A549 (cell line): ENCODE measurements around the gene UCN. TPM values are rescaled to one million over a fixed set of nuclear protein-coding genes. Genes with fewer than 3 reads are reported as not detected.

ENCODE experiments used
- ATAC-seq, 2 experiments: fragments of 200-7000 bp in 1 of 2; fragments of >200 bp in 1 of 2; cut with Nextera tagmentation in 1 of 2; cut with Tn5 transposase in 1 of 2; 3 replicates each; pipeline versions ENCODE4 v1.8.0 to v1.9.1; 2018 to 2020; ENCODE audit warnings: mild to moderate bottlenecking in 1 of 2, moderate library complexity in 1 of 2
- CTCF ChIA-PET: fragments of 300-600 bp; sonication (Branson Sonifier 250); formaldehyde crosslinking; extraction: SDS; loops from one replicate; lab custom pipeline; 2021; ENCODE audit warnings: antibody characterized with exemption, inconsistent platforms; lab: Yijun Ruan, JAX
- POLR2A ChIA-PET: fragments of 350-600 bp; formaldehyde crosslinking; extraction: SDS; loops from one replicate; lab custom pipeline; 2021; ENCODE audit warnings: antibody characterized with exemption, inconsistent platforms; lab: Yijun Ruan, JAX
- DNase-seq, 2 experiments: peaks; one replicate each; pipeline versions ENCODE4 v3.0.0 to v3.0.0-alpha.2; 2011 to 2016; ENCODE audit warnings: low read depth in 1 of 2, low spot score in 1 of 2
- FAIRE-seq: peaks from 2 replicates; lab custom pipeline; 2011; peaks lifted over from hg19 to GRCh38; lab: Jason Lieb, UNC
- H3K27ac ChIP-seq, 2 experiments: fragments of >200 bp; sonication (Bioruptor Twin); formaldehyde crosslinking; 3 replicates each; pipeline ENCODE4 v1.5.1; 2016 to 2017
- H3K4me1 ChIP-seq: fragments of >200 bp; sonication (Bioruptor Twin); formaldehyde crosslinking; 3 replicates; pipeline ENCODE4 v1.6.1; 2016
- H3K4me2 ChIP-seq: fragments of >200 bp; sonication (Bioruptor Twin); formaldehyde crosslinking; 3 replicates; pipeline ENCODE4 v1.6.1; 2016
- H3K4me3 ChIP-seq: fragments of >200 bp; sonication (Bioruptor Twin); formaldehyde crosslinking; 3 replicates; pipeline ENCODE4 v1.5.1; 2016
- H3K9me3 ChIP-seq: fragments of >200 bp; sonication (Bioruptor Twin); formaldehyde crosslinking; 3 replicates; pipeline ENCODE4 v1.6.1; 2016
- CBX8 ChIP-seq: fragments of 200-600 bp; sonication (generic); IDR thresholded peaks from 2 replicates; pipeline ENCODE4 v1.6.1; 2016
- CHD2 ChIP-seq: fragments of 150-350 bp; IDR thresholded peaks from 2 replicates; pipeline ENCODE4 v1.6.1; 2014; ENCODE audit warnings: low read length; ENCODE audit not compliant: partially characterized antibody
- CTCF ChIP-seq: fragments of >200 bp; sonication (Bioruptor Twin); formaldehyde crosslinking; IDR thresholded peaks from 3 replicates; pipeline ENCODE4 v1.5.1; 2016
- E2F6 ChIP-seq: IDR thresholded peaks from 2 replicates; pipeline ENCODE4 v1.6.1; 2012; ENCODE audit warnings: low read depth, borderline replicate concordance
- FOSB ChIP-seq: fragments of 250-450 bp; sonication (Bioruptor Pico); IDR thresholded peaks from 2 replicates; pipeline ENCODE4 v1.5.0; 2020; ENCODE audit warnings: mild to moderate bottlenecking, moderate library complexity
- FOSL2 ChIP-seq, 2 experiments: fragments of 450-650 bp in 1 of 2; fragments of >200 bp in 1 of 2; sonication (Bioruptor Twin) in 1 of 2; formaldehyde crosslinking; IDR thresholded peaks; 2 replicates each; pipeline versions ENCODE4 v1.5.0 to v1.6.1; 2016 to 2020; ENCODE audit warnings: mild to moderate bottlenecking in 1 of 2, moderate library complexity in 1 of 2
- HOXB5 ChIP-seq: fragments of 250-450 bp; sonication (Bioruptor Pico); IDR thresholded peaks from 2 replicates; pipeline ENCODE4 v1.5.0; 2020; ENCODE audit warnings: mild to moderate bottlenecking, moderate library complexity
- JUN ChIP-seq, 2 experiments: fragments of >200 bp; sonication (Bioruptor Twin); formaldehyde crosslinking; IDR thresholded peaks; 2 replicates in 1 of 2; 3 replicates in 1 of 2; pipeline ENCODE4 v1.6.1; 2016 to 2017
- JUNB ChIP-seq: fragments of >200 bp; sonication (Bioruptor Twin); formaldehyde crosslinking; IDR thresholded peaks from 2 replicates; pipeline ENCODE4 v1.6.1; 2016
- KDM5A ChIP-seq: fragments of 200-600 bp; sonication (generic); IDR thresholded peaks from 2 replicates; pipeline ENCODE4 v1.6.1; 2016; ENCODE audit warnings: antibody characterized with exemption, mild to moderate bottlenecking
- NFE2L2 ChIP-seq: fragments of 150-350 bp; conservative IDR thresholded peaks from 2 replicates; pipeline ENCODE4 v1.6.1; 2014; ENCODE audit warnings: low read length
- PHF8 ChIP-seq: fragments of 200-600 bp; sonication (generic); IDR thresholded peaks from 2 replicates; pipeline ENCODE4 v1.6.1; 2016; ENCODE audit warnings: low read depth, mild to moderate bottlenecking, antibody characterized with exemption, moderate library complexity, borderline replicate concordance
- POLR2A ChIP-seq: IDR thresholded peaks from 2 replicates; pipeline ENCODE4 v1.6.1; 2012; ENCODE audit warnings: mild to moderate bottlenecking, low read length
- RAD21 ChIP-seq, 2 experiments: fragments of >200 bp in 1 of 2; sonication (Bioruptor Twin) in 1 of 2; formaldehyde crosslinking in 1 of 2; IDR thresholded peaks in 1 of 2; conservative IDR thresholded peaks in 1 of 2; 2 replicates in 1 of 2; 3 replicates in 1 of 2; pipeline ENCODE4 v1.6.1; 2012 to 2018; ENCODE audit warnings: inconsistent platforms in 1 of 2
- RCOR1 ChIP-seq: fragments of 150-350 bp; IDR thresholded peaks from 2 replicates; pipeline ENCODE4 v1.6.1; 2014; ENCODE audit warnings: antibody characterized with exemption, low read length, low read depth
- REST ChIP-seq: fragments of 200-600 bp; sonication (generic); IDR thresholded peaks from 2 replicates; pipeline ENCODE4 v1.6.1; 2016; ENCODE audit warnings: antibody characterized with exemption, mild to moderate bottlenecking, moderate library complexity
- RNF2 ChIP-seq: fragments of 200-600 bp; sonication (generic); IDR thresholded peaks from 2 replicates; pipeline ENCODE4 v1.6.1; 2016; ENCODE audit warnings: low read depth, mild to moderate bottlenecking, antibody characterized with exemption, moderate library complexity, borderline replicate concordance
- SREBF2 ChIP-seq: fragments of 450-650 bp; IDR thresholded peaks from 2 replicates; pipeline ENCODE4 v1.6.1; 2014; ENCODE audit warnings: mild to moderate bottlenecking, moderate library complexity
- TFCP2L1 ChIP-seq: fragments of 250-450 bp; sonication (Bioruptor Pico); IDR thresholded peaks from 2 replicates; pipeline ENCODE4 v1.5.0; 2021; ENCODE audit warnings: mild to moderate bottlenecking
- TP53 ChIP-seq: fragments of 250-450 bp; sonication (Bioruptor Pico); IDR thresholded peaks from 2 replicates; pipeline ENCODE4 v1.5.0; 2021; ENCODE audit warnings: mild to moderate bottlenecking, moderate library complexity
- ZFP36 ChIP-seq: fragments of 450-650 bp; IDR thresholded peaks from 2 replicates; pipeline ENCODE4 v1.6.1; 2014; ENCODE audit warnings: borderline replicate concordance; ENCODE audit not compliant: partially characterized antibody
- WGBS: methylation state at CpG from one replicate; pipeline ENCODE4 v1.1.6; 2017; ENCODE audit errors: missing lambda C conversion rate; 5-methylcytosine and 5-hydroxymethylcytosine counted together
- polyA plus RNA-seq, 4 experiments: library from polyadenylated mRNA; depleted of rRNA in 3 of 4; stranded (reverse); fragments of >200 nt; fragmentation: RNase III in 1 of 4; extraction: RNeasy Plus Mini Kit Qiagen cat#74134 plus additional on column Dnase treatment in 1 of 4; gene quantifications; 2 replicates in 3 of 4; 3 replicates in 1 of 4; pipeline ENCODE4 v1.2.3, GENCODE V29; 2011 to 2017
- TF ChIP-seq, protein P1 (sequence below): IDR thresholded peaks from 2 replicates; pipeline ENCODE4 v1.6.1; 2012

Gene UCN
- polyA plus RNA-seq, 2 of the 4 experiments (the other 2 are of a cell fraction): 0.76 to 1.0 TPM

- FAIRE-seq (no peak), DNase-seq (no peak), ATAC-seq (no peak)
- Histone ChIP-seq H3K4me3 (no peak overlapping the region), H3K4me2 (no peak overlapping the region), H3K27ac (no peak overlapping the region), H3K4me1 (peaks cover 34% of the 10 kb centered on the region), H3K9me3 (no peaks in the 10 kb centered on the region)
- ChIA-PET POLR2A (no interaction called here), CTCF (interaction anchor here (1.7 to 20.5 kb wide), 4 partner anchors 16 to 198 kb away, joined by 5 to 394 read pairs (median 176); partner anchors contain the start of genes DNAJC5G, SLC30A3 and TRIM54)
- WGBS: 81% methylated on average over 4 of the region's 4 CpGs
- TF ChIP-seq KDM5A: no peak
Measured at GRCh38 chr2:27296481-27296880, 11.8 kb downstream of the UCN start.

- no peak for DNase-seq
- no peak overlapping the region for H3K4me2 ChIP-seq
- POLR2A ChIA-PET: interaction anchor here (0.9 kb wide), 1 partner anchor 11 kb away, joined by 5 read pairs; no protein-coding TSS in a partner anchor
- H3K27ac ChIP-seq: no peak overlapping the region; a peak in 1 of 6 replicates
- peaks cover 36% of the 10 kb centered on the region for H3K4me1 ChIP-seq
- no peak overlapping the region for H3K4me3 ChIP-seq
- TF ChIP-seq ZFP36 (no peak), TP53 (no peak), FOSB (CRISPR knock-in tag) (no peak), HOXB5 (CRISPR knock-in tag) (no peak), FOSL2 (IDR thresholded peaks at IDR 0.05) (no peak), FOSL2 (CRISPR knock-in tag; IDR thresholded peaks at IDR 0.05) (no peak), KDM5A (no peak), CHD2 (no peak), JUN (IDR thresholded peaks at IDR 0.05) (no peak), RCOR1 (no peak)
- TF ChIP-seq, protein P1, sequence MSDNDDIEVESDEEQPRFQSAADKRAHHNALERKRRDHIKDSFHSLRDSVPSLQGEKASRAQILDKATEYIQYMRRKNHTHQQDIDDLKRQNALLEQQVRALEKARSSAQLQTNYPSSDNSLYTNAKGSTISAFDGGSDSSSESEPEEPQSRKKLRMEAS: no peak
- TF ChIP-seq, all 56 proteins: peak for 0
- 78% methylated on average over 8 of the region's 8 CpGs for whole genome bisulfite sequencing
- CTCF ChIA-PET: interaction anchor here (1.2 to 20.5 kb wide), 5 partner anchors 8 to 196 kb away, joined by 3 to 394 read pairs (median 124); partner anchors contain the start of genes DNAJC5G, SLC30A3 and TRIM54
- ATAC-seq (no peak), FAIRE-seq (no peak)
- H3K9me3 ChIP-seq: no peaks in the 10 kb centered on the region
Measured at GRCh38 chr2:27294928-27295327, 13.3 kb downstream of the UCN start.

DNA sequence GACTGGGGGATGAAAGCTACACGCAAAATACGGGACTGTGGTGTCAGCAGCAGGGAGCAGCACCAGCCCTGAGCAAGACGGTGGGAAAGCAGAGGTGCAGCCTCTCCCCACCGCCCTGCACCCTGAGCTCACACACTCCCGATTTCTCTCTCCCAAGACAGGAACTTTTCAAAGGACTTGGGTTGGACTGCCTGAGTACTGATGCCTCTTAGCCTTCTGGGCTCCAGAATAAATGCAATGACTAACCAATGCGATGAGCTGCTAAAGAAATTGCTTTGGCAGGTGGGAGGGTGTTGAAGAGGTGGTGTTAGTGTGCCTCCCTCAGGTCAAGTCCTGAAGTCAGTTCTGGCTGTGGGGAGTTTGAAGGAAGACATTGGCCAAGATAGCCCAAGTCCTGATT is 16.4 kb downstream of the UCN start:
- TF ChIP-seq REST: no peak
- TF ChIP-seq ZFP36: no peak
- no peak for TF ChIP-seq PHF8
- TF ChIP-seq TFCP2L1 (CRISPR knock-in tag): no peak
- TF ChIP-seq RNF2: no peak
- no peak for TF ChIP-seq POLR2A
- TF ChIP-seq CTCF: peak; percentile 36
- no peak for TF ChIP-seq JUNB
- no peak for TF ChIP-seq E2F6
- TF ChIP-seq HOXB5 (CRISPR knock-in tag): no peak
- no peak for TF ChIP-seq CBX8
- no peak for TF ChIP-seq NFE2L2
- no peak for TF ChIP-seq SREBF2
- peak; percentile 57 to 68 for TF ChIP-seq RAD21 (conservative IDR thresholded peaks at IDR 0.05 in 1 of 2, IDR thresholded peaks at IDR 0.05 in 1 of 2)
- no peak for TF ChIP-seq TP53
- Histone ChIP-seq H3K4me1 (peaks cover 36% of the 10 kb centered on the region), H3K27ac (peak overlapping the region; percentile 19 to 49; a peak in 4 of 6 replicates), H3K4me2 (peak overlapping the region; percentile 54; the same call in 2 of the 3 replicates), H3K9me3 (no peaks in the 10 kb centered on the region), H3K4me3 (no peak overlapping the region)
- no peak for FAIRE-seq
- CTCF ChIA-PET: interaction anchor here (0.8 to 20.5 kb wide), 20 partner anchors 11 to 330 kb away, joined by 3 to 394 read pairs (median 4); partner anchors contain the start of genes DNAJC5G, MPV17, SLC30A3 and TRIM54
- DNase-seq: peak; percentile 36 to 66
- POLR2A ChIA-PET: no interaction called here
- ATAC-seq: peak; percentile 77 to 79
- 80% methylated on average over 6 of the region's 6 CpGs for WGBS
